GM12878 (cell line): ENCODE results near the gene KRT79. TPM values are rescaled to one million over a fixed set of nuclear protein-coding genes. Genes with fewer than 3 reads are reported as not detected.

Experiments used
- ATAC-seq: fragments of 200-7000 bp; cut with Tn5 transposase; 3 replicates; pipeline ENCODE4 v1.9.1; 2020; ENCODE audit warnings: mild to moderate bottlenecking, moderate library complexity
- BruUV-seq: library from RNA; stranded (reverse); fragments of 400-500 nt; replicated peaks from 2 replicates; lab custom pipeline; 2021; lab: Mats Ljungman, UMichigan
- CTCF ChIA-PET: fragments of 300-600 bp; sonication (Branson Sonifier 250); formaldehyde crosslinking; extraction: SDS; loops from one replicate; lab custom pipeline; 2021; ENCODE audit warnings: inconsistent platforms; lab: Yijun Ruan, JAX
- POLR2A ChIA-PET: fragments of 350-600 bp; formaldehyde crosslinking; extraction: SDS; loops from one replicate; lab custom pipeline; 2021; ENCODE audit warnings: inconsistent platforms; lab: Charles Lee
- RAD21 ChIA-PET: fragments of 300-600 bp; sonication (Branson Sonifier 250); formaldehyde crosslinking; loops from one replicate; lab custom pipeline; 2023; ENCODE audit warnings: antibody characterized with exemption; ENCODE audit not compliant: unreplicated experiment; lab: Charles Lee
- SMC1A ChIA-PET: fragments of 300-600 bp; sonication (Branson Sonifier 250); formaldehyde crosslinking; loops from one replicate; lab custom pipeline; 2023; ENCODE audit not compliant: unreplicated experiment, uncharacterized antibody; lab: Charles Lee
- DNase-seq: peaks from one replicate; pipeline ENCODE4 v3.0.0-alpha.2; 2011; ENCODE audit warnings: low read depth, low spot score
- FAIRE-seq: peaks from 3 replicates; lab custom pipeline; 2011; peaks lifted over from hg19 to GRCh38; lab: Jason Lieb, UNC
- H2AFZ ChIP-seq: 2 replicates; pipeline ENCODE4 v1.6.0; 2011; ENCODE audit warnings: low read depth, low read length, control low read depth; ENCODE audit not compliant: control insufficient read depth
- H3K27ac ChIP-seq: 2 replicates; pipeline ENCODE4 v1.5.1; 2011; ENCODE audit warnings: control low read depth; ENCODE audit not compliant: control insufficient read depth, insufficient read depth
- H3K27me3 ChIP-seq, 2 experiments: replicated peaks in 1 of 2; 2 replicates each; pipeline versions ENCODE4 v1.6.0 to v1.6.1; 2011; ENCODE audit warnings: low read length in 1 of 2; ENCODE audit not compliant: control insufficient read depth in 2 of 2, insufficient read depth in 2 of 2
- H3K36me3 ChIP-seq, 2 experiments: 2 replicates each; pipeline ENCODE4 v1.5.1; 2011; ENCODE audit warnings: low read length in 1 of 2; ENCODE audit not compliant: control insufficient read depth in 2 of 2, insufficient read depth in 2 of 2
- H3K4me1 ChIP-seq: 2 replicates; pipeline ENCODE4 v1.6.1; 2011; ENCODE audit warnings: mild to moderate bottlenecking, low read length, moderate library complexity, mixed read lengths; ENCODE audit not compliant: control insufficient read depth, insufficient read depth
- H3K4me2 ChIP-seq: 2 replicates; pipeline ENCODE4 v1.6.0; 2011; ENCODE audit warnings: control low read depth; ENCODE audit not compliant: control insufficient read depth, insufficient read depth
- H3K4me3 ChIP-seq: fragments of 200-600 bp; sonication (generic); 2 replicates; pipeline ENCODE4 v1.5.1; 2016
- H3K79me2 ChIP-seq: 2 replicates; pipeline ENCODE4 v1.6.0; 2011; ENCODE audit warnings: low read length; ENCODE audit not compliant: control insufficient read depth, insufficient read depth
- H3K9ac ChIP-seq: 2 replicates; pipeline ENCODE4 v1.8.0; 2011; ENCODE audit warnings: low read length, control low read depth, mixed read lengths; ENCODE audit not compliant: control insufficient read depth, insufficient read depth
- H3K9me3 ChIP-seq: replicated peaks from 3 replicates; pipeline ENCODE4 v1.5.1; 2011; ENCODE audit warnings: mild to moderate bottlenecking, low read length; ENCODE audit not compliant: control insufficient read depth, insufficient read depth
- H4K20me1 ChIP-seq: 2 replicates; pipeline ENCODE4 v1.6.0; 2011; ENCODE audit not compliant: control insufficient read depth, insufficient read depth
- CHD1 ChIP-seq: IDR thresholded peaks from 2 replicates; pipeline ENCODE4 v1.6.1; 2012; ENCODE audit warnings: low read depth, low read length, improper control_type of control experiment
- CHD2 ChIP-seq: IDR thresholded peaks from 2 replicates; pipeline ENCODE4 v1.6.1; 2011; ENCODE audit warnings: low read depth, low read length, improper control_type of control experiment, borderline replicate concordance
- GABPA ChIP-seq: IDR thresholded peaks from 2 replicates; pipeline ENCODE4 v1.6.1; 2014; ENCODE audit warnings: antibody characterized with exemption, low read depth, mild to moderate bottlenecking, inconsistent platforms
- IKZF1 ChIP-seq: fragments of 450-650 bp; conservative IDR thresholded peaks from 2 replicates; pipeline ENCODE4 v1.6.1; 2017; ENCODE audit warnings: antibody characterized with exemption, mild to moderate bottlenecking
- IKZF2 ChIP-seq, 2 experiments: fragments of 450-650 bp; IDR thresholded peaks; 2 replicates each; pipeline ENCODE4 v1.6.1; 2017; ENCODE audit warnings: mild to moderate bottlenecking in 2 of 2, moderate library complexity in 2 of 2
- IRF4 ChIP-seq: IDR thresholded peaks from 2 replicates; pipeline ENCODE4 v1.6.1; 2011; ENCODE audit warnings: low read depth, low read length
- NBN ChIP-seq: fragments of 450-650 bp; IDR thresholded peaks from 2 replicates; pipeline ENCODE4 v1.6.1; 2016
- NFYB ChIP-seq: IDR thresholded peaks from 2 replicates; pipeline ENCODE4 v1.6.1; 2011; ENCODE audit warnings: low read depth, mild to moderate bottlenecking, low read length, improper control_type of control experiment, moderate library complexity; ENCODE audit not compliant: insufficient read depth
- POLR2AphosphoS2 ChIP-seq: IDR thresholded peaks from 2 replicates; pipeline ENCODE4 v1.6.1; 2011; ENCODE audit warnings: low read depth, mild to moderate bottlenecking, low read length, improper control_type of control experiment, moderate library complexity
- POLR2AphosphoS5 ChIP-seq: IDR thresholded peaks from 2 replicates; pipeline ENCODE4 v1.6.1; 2011; ENCODE audit warnings: mild to moderate bottlenecking, low read length, inconsistent platforms
- SIX5 ChIP-seq: IDR thresholded peaks from 2 replicates; pipeline ENCODE4 v1.6.1; 2011; ENCODE audit warnings: mild to moderate bottlenecking, low read depth, low read length, moderate library complexity; ENCODE audit not compliant: severe bottlenecking
- SP1 ChIP-seq: IDR thresholded peaks from one replicate; pipeline ENCODE4 v1.6.1; 2011; ENCODE audit warnings: low read depth, low read length
- TBL1XR1 ChIP-seq: IDR thresholded peaks from 2 replicates; pipeline ENCODE4 v1.6.1; 2012; ENCODE audit warnings: low read depth, low read length, improper control_type of control experiment
- ZBED1 ChIP-seq: IDR thresholded peaks from 2 replicates; pipeline ENCODE4 v1.6.1; 2016; ENCODE audit warnings: borderline replicate concordance
- ZNF622 ChIP-seq: fragments of 450-650 bp; IDR thresholded peaks from 2 replicates; pipeline ENCODE4 v1.6.1; 2017; ENCODE audit warnings: mild to moderate bottlenecking, inconsistent platforms
- WGBS: methylation state at CpG from one replicate; pipeline ENCODE4 v1.1.6; 2016; ENCODE audit warnings: low lambda C conversion rate; ENCODE audit not compliant: insufficient replicate concordance, insufficient coverage; ENCODE audit errors: missing lambda C conversion rate; 5-methylcytosine and 5-hydroxymethylcytosine counted together
- in situ Hi-C: fragments of 300-500 bp; cut with MboI; formaldehyde crosslinking; loops from 9 replicates; pipeline ENCODE4 v1.14.3; 2018; ENCODE audit warnings: mixed read lengths
- intact Hi-C: fragments of 100-400 bp; cut with micrococcal nuclease; formaldehyde crosslinking; loops from one replicate; pipeline ENCODE4 v1.14.2; 2022; ENCODE audit not compliant: unreplicated experiment
- polyA plus RNA-seq, 11 experiments: library from polyadenylated mRNA; depleted of rRNA in 4 of 11; unstranded in 6 of 11; stranded (reverse) in 5 of 11; fragments of >200 nt; fragmentation: Nextera tagmentation in 4 of 11; fragmentation: Illumina TruSeq in 1 of 11; extraction: Ambion mirVana in 4 of 11; extraction: Trizol in 1 of 11; gene quantifications; 1 replicate in 1 of 11; 2 replicates in 10 of 11; pipeline versions ENCODE4 v1.2.1 to v1.2.3, GENCODE V29; 2011 to 2016; ENCODE audit warnings: inconsistent platforms in 2 of 11, missing spikeins in 2 of 11, low read depth in 1 of 11
- total RNA-seq, 4 experiments: library from RNA; depleted of rRNA in 3 of 4; stranded (reverse); fragments of >200 nt in 3 of 4; fragmentation: Illumina TruSeq in 1 of 4; extraction: Trizol in 1 of 4; gene quantifications; 2 replicates each; pipeline versions ENCODE4 v1.2.1 to v1.2.3, GENCODE V29; 2013 to 2021
- TF ChIP-seq, protein P1 (sequence below): fragments of 450-650 bp; IDR thresholded peaks from 2 replicates; pipeline ENCODE4 v1.6.1; 2017; ENCODE audit warnings: antibody characterized with exemption, mild to moderate bottlenecking, moderate library complexity

The KRT79 gene
- total and polyA plus RNA-seq, 10 of the 15 experiments (the other 5 are each of a cell fraction or from before 2014, with no cell fraction given), result 0.03 to 0.09 (median 0.07) TPM; not detected in 7

GRCh38 chr12:52783563-52784316 lies 50.4 kb downstream of the KRT79 start (continued):
- no peak for TF ChIP-seq TBL1XR1
- TF ChIP-seq NFYB, result no peak
- TF ChIP-seq, protein P1, sequence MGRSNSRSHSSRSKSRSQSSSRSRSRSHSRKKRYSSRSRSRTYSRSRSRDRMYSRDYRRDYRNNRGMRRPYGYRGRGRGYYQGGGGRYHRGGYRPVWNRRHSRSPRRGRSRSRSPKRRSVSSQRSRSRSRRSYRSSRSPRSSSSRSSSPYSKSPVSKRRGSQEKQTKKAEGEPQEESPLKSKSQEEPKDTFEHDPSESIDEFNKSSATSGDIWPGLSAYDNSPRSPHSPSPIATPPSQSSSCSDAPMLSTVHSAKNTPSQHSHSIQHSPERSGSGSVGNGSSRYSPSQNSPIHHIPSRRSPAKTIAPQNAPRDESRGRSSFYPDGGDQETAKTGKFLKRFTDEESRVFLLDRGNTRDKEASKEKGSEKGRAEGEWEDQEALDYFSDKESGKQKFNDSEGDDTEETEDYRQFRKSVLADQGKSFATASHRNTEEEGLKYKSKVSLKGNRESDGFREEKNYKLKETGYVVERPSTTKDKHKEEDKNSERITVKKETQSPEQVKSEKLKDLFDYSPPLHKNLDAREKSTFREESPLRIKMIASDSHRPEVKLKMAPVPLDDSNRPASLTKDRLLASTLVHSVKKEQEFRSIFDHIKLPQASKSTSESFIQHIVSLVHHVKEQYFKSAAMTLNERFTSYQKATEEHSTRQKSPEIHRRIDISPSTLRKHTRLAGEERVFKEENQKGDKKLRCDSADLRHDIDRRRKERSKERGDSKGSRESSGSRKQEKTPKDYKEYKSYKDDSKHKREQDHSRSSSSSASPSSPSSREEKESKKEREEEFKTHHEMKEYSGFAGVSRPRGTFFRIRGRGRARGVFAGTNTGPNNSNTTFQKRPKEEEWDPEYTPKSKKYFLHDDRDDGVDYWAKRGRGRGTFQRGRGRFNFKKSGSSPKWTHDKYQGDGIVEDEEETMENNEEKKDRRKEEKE, result no peak
- TF ChIP-seq GABPA, result no peak
- TF ChIP-seq IKZF1, result no peak
- TF ChIP-seq POLR2AphosphoS2, result no peak
- TF ChIP-seq SP1, result no peak

DNA sequence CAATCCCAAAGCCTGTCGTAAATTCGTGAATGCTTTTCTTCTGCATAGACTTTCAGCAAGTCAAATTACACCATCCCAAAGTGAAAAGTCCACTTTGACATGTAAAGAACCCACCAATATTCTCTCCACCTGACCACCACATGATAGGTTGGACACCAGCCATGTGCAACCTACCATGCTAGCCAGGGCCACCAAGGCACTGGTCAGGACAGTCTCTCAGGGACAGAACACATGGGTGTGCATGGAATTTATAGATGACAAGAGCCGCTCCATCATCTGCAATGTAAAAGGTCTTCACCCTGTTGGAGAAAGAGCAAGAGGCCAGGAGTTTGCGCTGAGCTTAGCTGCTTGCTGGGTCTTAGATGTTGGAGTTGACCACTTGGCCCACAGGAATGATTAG lies 51.6 kb downstream of the KRT79 start:
- ChIA-PET CTCF (no interaction called here), RAD21 (no interaction called here), POLR2A (no interaction called here), SMC1A (no interaction called here)
- no peak for ATAC-seq
- Histone ChIP-seq H3K9ac (no peak overlapping the region), H3K27ac (no peak overlapping the region), H3K4me2 (no peak overlapping the region), H3K79me2 (no peaks in the 10 kb centered on the region), H3K9me3 (no peaks in the 10 kb centered on the region), H2AFZ (no peak overlapping the region), H3K36me3 (no peaks in the 10 kb centered on the region), H3K4me1 (no peaks in the 10 kb centered on the region), H3K4me3 (no peak overlapping the region), H4K20me1 (no peaks in the 10 kb centered on the region), H3K27me3 (peaks cover 1 to 3% of the 10 kb centered on the region in 2 experiments; a peak in 3 of 4 replicates)
- in situ Hi-C loops, result no loop called here
- no peak for TF ChIP-seq SIX5
- no peak for TF ChIP-seq CHD2
- no peak for TF ChIP-seq ZBED1
- no peak for TF ChIP-seq POLR2AphosphoS5
- TF ChIP-seq CHD1, result no peak
- no peak for TF ChIP-seq ZNF622
- TF ChIP-seq IRF4, result no peak
- no peak for TF ChIP-seq IKZF2 (IDR thresholded peaks at IDR 0.05)
- TF ChIP-seq NBN, result no peak
- no peak for DNase-seq
- no peak for FAIRE-seq
- 35% methylated on average over 4 of the region's 4 CpGs for WGBS
- intact Hi-C loops, result no loop called here
- BruUV-seq, result no TSS peak
